DND-41 (cell line): ENCODE results near the gene CCDC159.

ENCODE experiments used
- CTCF ChIP-seq: IDR thresholded peaks from 2 replicates; pipeline ENCODE4 v1.5.1; 2012; ENCODE audit warnings: borderline replicate concordance, low read length, moderate library complexity, mild to moderate bottlenecking; ENCODE audit not compliant: poor library complexity, severe bottlenecking; ENCODE audit errors: extremely low read depth
- EZH2 ChIP-seq: IDR thresholded peaks from 3 replicates; pipeline ENCODE4 v1.6.1; 2012; ENCODE audit warnings: borderline replicate concordance, low read depth, mild to moderate bottlenecking, moderate library complexity, low read length, inconsistent platforms; ENCODE audit not compliant: severe bottlenecking

DNA sequence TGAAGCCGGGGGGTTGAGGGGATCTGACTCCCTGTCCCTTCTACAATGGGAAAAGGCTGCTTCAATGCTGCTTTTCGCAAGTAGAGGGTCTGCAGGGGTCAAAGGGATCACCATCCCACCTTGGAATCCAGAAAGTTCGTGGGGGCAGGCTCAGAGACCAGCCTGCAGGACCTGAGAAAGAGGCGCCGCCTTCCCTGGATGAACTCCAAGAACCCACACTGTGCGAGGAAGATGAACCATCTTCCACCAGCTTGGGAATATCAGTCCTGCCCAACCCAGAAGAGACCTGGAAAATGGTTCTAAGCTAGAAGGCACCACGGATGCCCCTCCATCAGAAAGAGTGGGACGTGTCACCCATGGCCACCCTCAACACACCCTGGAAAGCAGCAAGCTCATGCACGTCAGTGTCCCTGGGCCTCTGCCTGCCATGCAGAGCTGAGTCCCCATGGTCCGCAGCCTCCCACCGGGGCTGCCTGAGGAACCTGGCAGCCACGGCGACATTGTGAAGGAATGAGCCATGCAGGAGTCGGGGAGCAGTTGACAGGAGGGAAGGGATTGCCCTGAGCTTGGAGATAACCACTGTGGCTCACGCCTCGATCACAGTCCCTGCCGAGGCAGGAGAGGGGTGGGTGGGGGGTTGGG, 21.4 kb upstream of the CCDC159 start:
- TF ChIP-seq CTCF: no peak
- no peak for TF ChIP-seq EZH2
